DND-41 (cell line): Measurements from ENCODE around the gene MEX3B.
"Not testable (repeated sequence)": the region's sequence is repeated elsewhere in the genome, so short reads cannot be mapped to it uniquely, and the experiment has no call there.

Source experiments
- ATAC-seq: fragments of 200-7000 bp; cut with Tn5 transposase; 3 replicates; pipeline ENCODE4 v1.9.1; 2021; ENCODE audit warnings: low read depth; ENCODE audit not compliant: insufficient read depth
- DNase-seq: peaks from one replicate; pipeline ENCODE4 v3.0.0-alpha.2; 2020
- H2AFZ ChIP-seq: 2 replicates; pipeline ENCODE4 v1.6.0; 2012; ENCODE audit warnings: low read depth, low read length
- H3K27ac ChIP-seq: 2 replicates; pipeline ENCODE4 v1.5.1; 2012; ENCODE audit warnings: low read length, inconsistent platforms
- H3K27me3 ChIP-seq: fragments of 200-600 bp; sonication (generic); 2 replicates; pipeline ENCODE4 v1.6.0; 2012; ENCODE audit warnings: low read length, mild to moderate bottlenecking, inconsistent platforms; ENCODE audit not compliant: insufficient read depth, poor library complexity
- H3K36me3 ChIP-seq: 2 replicates; pipeline ENCODE4 v1.5.1; 2012; ENCODE audit warnings: low read length, inconsistent platforms; ENCODE audit not compliant: insufficient read depth
- H3K4me1 ChIP-seq: 2 replicates; pipeline ENCODE4 v1.5.1; 2012; ENCODE audit warnings: mild to moderate bottlenecking, low read length; ENCODE audit not compliant: insufficient read depth
- H3K4me2 ChIP-seq: 2 replicates; pipeline ENCODE4 v1.6.0; 2012; ENCODE audit warnings: mild to moderate bottlenecking, moderate library complexity, low read length, inconsistent platforms; ENCODE audit not compliant: insufficient read depth
- H3K4me3 ChIP-seq, 2 experiments: fragments of 200-600 bp in 1 of 2; shearing (Covaris generic) in 1 of 2; 2 replicates each; pipeline ENCODE4 v1.5.1; 2012 to 2016; ENCODE audit warnings: inconsistent platforms in 2 of 2, low read length in 2 of 2, mild to moderate bottlenecking in 2 of 2, low read depth in 1 of 2, moderate library complexity in 1 of 2
- H3K79me2 ChIP-seq: 2 replicates; pipeline ENCODE4 v1.6.0; 2012; ENCODE audit warnings: low read length, inconsistent platforms; ENCODE audit not compliant: insufficient read depth
- H3K9ac ChIP-seq: 2 replicates; pipeline ENCODE4 v1.6.0; 2012; ENCODE audit warnings: low read depth, mild to moderate bottlenecking, inconsistent platforms, low read length, moderate library complexity
- H3K9me3 ChIP-seq: 2 replicates; pipeline ENCODE4 v1.5.1; 2012; ENCODE audit warnings: low read length, moderate library complexity, mild to moderate bottlenecking, inconsistent platforms; ENCODE audit not compliant: insufficient read depth, severe bottlenecking
- H4K20me1 ChIP-seq: 2 replicates; pipeline ENCODE4 v1.6.0; 2012; ENCODE audit warnings: low read length; ENCODE audit not compliant: insufficient read depth
- CTCF ChIP-seq: IDR thresholded peaks from 2 replicates; pipeline ENCODE4 v1.5.1; 2012; ENCODE audit warnings: borderline replicate concordance, low read length, moderate library complexity, mild to moderate bottlenecking; ENCODE audit not compliant: poor library complexity, severe bottlenecking; ENCODE audit errors: extremely low read depth
- EZH2 ChIP-seq: IDR thresholded peaks from 3 replicates; pipeline ENCODE4 v1.6.1; 2012; ENCODE audit warnings: borderline replicate concordance, low read depth, mild to moderate bottlenecking, moderate library complexity, low read length, inconsistent platforms; ENCODE audit not compliant: severe bottlenecking

MEX3B gene

GRCh38 chr15:82012908-82013307, 32.9 kb downstream of the MEX3B start:
- ATAC-seq (no peak), DNase-seq (no peak)
- TF ChIP-seq CTCF (no peak), EZH2 (no peak)
- Histone ChIP-seq H3K4me3 (no peak overlapping the region), H4K20me1 (no peaks in the 10 kb centered on the region), H3K4me2 (no peak overlapping the region), H3K9ac (no peak overlapping the region), H3K9me3 (no peaks in the 10 kb centered on the region), H3K36me3 (no peaks in the 10 kb centered on the region), H3K27me3 (peaks cover 7% of the 10 kb centered on the region), H3K4me1 (no peaks in the 10 kb centered on the region), H3K79me2 (no peaks in the 10 kb centered on the region), H3K27ac (no peak overlapping the region), H2AFZ (no peak overlapping the region)

GRCh38 chr15:82005239-82005638, 40.6 kb downstream of the MEX3B start:
- TF ChIP-seq CTCF (no peak), EZH2 (no peak)
- ATAC-seq (no peak), DNase-seq (no peak)
- Histone ChIP-seq H3K27ac (no peak overlapping the region), H3K27me3 (no peaks in the 10 kb centered on the region), H4K20me1 (no peaks in the 10 kb centered on the region), H3K36me3 (no peaks in the 10 kb centered on the region), H3K4me1 (no peaks in the 10 kb centered on the region), H3K9me3 (no peaks in the 10 kb centered on the region), H3K4me2 (no peak overlapping the region), H3K4me3 (no peak overlapping the region), H2AFZ (no peak overlapping the region), H3K9ac (no peak overlapping the region), H3K79me2 (no peaks in the 10 kb centered on the region)

- H3K4me2 ChIP-seq = no peak overlapping the region
- no peak overlapping the region for H2AFZ ChIP-seq
- no peaks in the 10 kb centered on the region for H3K79me2 ChIP-seq
- no peak overlapping the region for H3K9ac ChIP-seq
- H3K27me3 ChIP-seq = no peaks in the 10 kb centered on the region
- H3K27ac ChIP-seq = no peak overlapping the region
- TF ChIP-seq CTCF = no peak
- TF ChIP-seq EZH2 = no peak
- H4K20me1 ChIP-seq = no peaks in the 10 kb centered on the region
- ATAC-seq = no peak
- H3K4me3 ChIP-seq = no peak overlapping the region
- H3K9me3 ChIP-seq = no peaks in the 10 kb centered on the region
- DNase-seq = no peak
- H3K4me1 ChIP-seq = no peaks in the 10 kb centered on the region
- H3K36me3 ChIP-seq = no peaks in the 10 kb centered on the region
Observed at GRCh38 chr15:82003916-82004315, 41.9 kb downstream of the MEX3B start.

GRCh38 chr15:81995081-81995480, 50.7 kb downstream of the MEX3B start:
- not testable (repeated sequence) for H3K27ac ChIP-seq, ATAC-seq

More at GRCh38 chr15:81995081-81995480, 50.7 kb downstream of the MEX3B start:
- H3K4me3 ChIP-seq, H2AFZ ChIP-seq, H3K36me3 ChIP-seq, H3K4me1 ChIP-seq, H4K20me1 ChIP-seq, H3K27me3 ChIP-seq, DNase-seq, H3K4me2 ChIP-seq, H3K79me2 ChIP-seq, H3K9me3 ChIP-seq, H3K9ac ChIP-seq: not testable (repeated sequence)
